HG02884 (cell line): ENCODE measurements around the gene SYNE1.
"Not testable (repeated sequence)": the region's sequence is repeated elsewhere in the genome, so short reads cannot be mapped to it uniquely, and the experiment has no call there.

Source experiments
- ATAC-seq: cut with Tn5 transposase; IDR thresholded peaks from one replicate; pipeline ENCODE4 v1.9.1; 2021; ENCODE audit warnings: mild to moderate bottlenecking, moderate library complexity; ENCODE audit not compliant: unreplicated experiment

SYNE1 gene

GRCh38 chr6:152625213-152625612 is 11.9 kb downstream of the SYNE1 start:
- no peak for ATAC-seq

- not testable (repeated sequence) for ATAC-seq
Measured at GRCh38 chr6:152614776-152615175, 22.4 kb downstream of the SYNE1 start.

- no peak for ATAC-seq
Measured at GRCh38 chr6:152609125-152609670, 28.0 kb downstream of the SYNE1 start.

GRCh38 chr6:152605941-152606340 is 31.2 kb downstream of the SYNE1 start:
- ATAC-seq: no peak

- no peak for ATAC-seq
Measured at GRCh38 chr6:152605342-152605741, 31.8 kb downstream of the SYNE1 start.

GRCh38 chr6:152603911-152604310 is 33.3 kb downstream of the SYNE1 start:
- ATAC-seq: no peak

- no peak for ATAC-seq
Measured at GRCh38 chr6:152600022-152600421, 37.1 kb downstream of the SYNE1 start.

- ATAC-seq: no peak
Measured at GRCh38 chr6:152598901-152599537, 38.1 kb downstream of the SYNE1 start.

- no peak for ATAC-seq
Measured at GRCh38 chr6:152598421-152598820, 38.7 kb downstream of the SYNE1 start.

GRCh38 chr6:152596726-152597125 is 40.4 kb downstream of the SYNE1 start:
- ATAC-seq: no peak

GRCh38 chr6:152595499-152595898 is 41.7 kb downstream of the SYNE1 start:
- ATAC-seq: peak; percentile 59

GRCh38 chr6:152594701-152595100 is 42.5 kb downstream of the SYNE1 start:
- no peak for ATAC-seq

GRCh38 chr6:152588456-152588855 is 48.7 kb downstream of the SYNE1 start:
- ATAC-seq: no peak

GRCh38 chr6:152587473-152587872 is 49.7 kb downstream of the SYNE1 start:
- ATAC-seq: no peak

GRCh38 chr6:152585236-152585635 is 51.9 kb downstream of the SYNE1 start:
- no peak for ATAC-seq

- no peak for ATAC-seq
Measured at GRCh38 chr6:152583888-152584287, 53.3 kb downstream of the SYNE1 start.

GRCh38 chr6:152576525-152576924 is 60.6 kb downstream of the SYNE1 start:
- ATAC-seq: no peak

GRCh38 chr6:152575621-152576150 is 61.5 kb downstream of the SYNE1 start:
- no peak for ATAC-seq

- no peak for ATAC-seq
Measured at GRCh38 chr6:152575161-152575560, 62.0 kb downstream of the SYNE1 start.

- no peak for ATAC-seq
Measured at GRCh38 chr6:152573762-152574161, 63.4 kb downstream of the SYNE1 start.

- no peak for ATAC-seq
Measured at GRCh38 chr6:152572338-152573088, 64.6 kb downstream of the SYNE1 start.

- ATAC-seq: no peak
Measured at GRCh38 chr6:152571943-152572337, 65.2 kb downstream of the SYNE1 start.
